ENCODE results near the gene RAP1GAP2.

RAP1GAP2 gene

GRCh38 chr17:2911035-2911754 lies 115.0 kb downstream of the RAP1GAP2 start:
- DNase-seq (ENCODE audit: low read depth in 2 of 2): no peak

GRCh38 chr17:2911755-2912111 lies 115.5 kb downstream of the RAP1GAP2 start:
- no peak for DNase-seq (ENCODE audit: low read depth in 2 of 2)

- DNase-seq (ENCODE audit: low read depth in 2 of 2): no peak
Measured at GRCh38 chr17:2912754-2913153, 116.5 kb downstream of the RAP1GAP2 start.

GRCh38 chr17:2916461-2916860 lies 120.2 kb downstream of the RAP1GAP2 start:
- no peak for DNase-seq (ENCODE audit: low read depth in 2 of 2)

DNA sequence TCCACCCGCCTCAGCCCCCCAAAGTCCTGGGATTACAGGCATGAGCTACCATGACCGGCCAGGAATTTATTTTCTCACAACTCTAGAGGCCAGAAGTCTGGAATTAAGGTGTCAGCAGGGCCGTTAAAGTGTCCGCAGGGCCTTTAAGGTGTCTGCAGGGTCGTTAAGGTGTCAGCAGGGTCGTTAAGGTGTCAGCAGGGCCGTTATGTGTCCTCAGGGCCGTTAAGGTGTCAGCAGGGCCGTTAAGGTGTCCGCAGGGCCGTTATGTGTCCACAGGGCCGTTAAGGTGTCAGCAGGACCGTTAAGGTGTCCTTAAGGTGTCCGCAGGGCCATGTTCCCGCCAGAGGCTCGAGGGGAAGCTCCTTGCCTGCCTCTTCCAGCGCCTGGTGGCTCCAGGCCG lies 125.2 kb downstream of the RAP1GAP2 start:
- no peak for DNase-seq (ENCODE audit: low read depth in 2 of 2)

DNA sequence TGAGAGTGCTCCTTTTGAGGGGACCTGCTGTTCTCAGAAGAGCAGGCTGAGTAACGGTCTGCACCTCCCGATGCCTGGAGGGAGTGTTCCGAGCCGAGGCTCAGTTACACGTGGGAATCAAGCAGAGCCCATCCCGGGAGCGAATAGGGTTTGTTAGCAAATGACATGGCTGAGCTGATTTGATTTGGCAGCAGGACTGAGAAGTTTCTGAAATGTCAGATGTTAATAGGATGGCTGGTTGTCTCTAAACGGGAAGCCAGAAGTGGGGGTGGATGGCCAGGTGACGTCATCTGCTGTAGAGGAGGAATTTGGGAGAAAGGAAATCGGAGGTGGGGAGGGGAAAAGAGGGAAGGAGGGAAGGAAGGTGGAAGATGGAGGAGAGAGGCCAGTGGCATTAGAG lies 128.0 kb downstream of the RAP1GAP2 start:
- DNase-seq (ENCODE audit: low read depth in 2 of 2): no peak

DNA sequence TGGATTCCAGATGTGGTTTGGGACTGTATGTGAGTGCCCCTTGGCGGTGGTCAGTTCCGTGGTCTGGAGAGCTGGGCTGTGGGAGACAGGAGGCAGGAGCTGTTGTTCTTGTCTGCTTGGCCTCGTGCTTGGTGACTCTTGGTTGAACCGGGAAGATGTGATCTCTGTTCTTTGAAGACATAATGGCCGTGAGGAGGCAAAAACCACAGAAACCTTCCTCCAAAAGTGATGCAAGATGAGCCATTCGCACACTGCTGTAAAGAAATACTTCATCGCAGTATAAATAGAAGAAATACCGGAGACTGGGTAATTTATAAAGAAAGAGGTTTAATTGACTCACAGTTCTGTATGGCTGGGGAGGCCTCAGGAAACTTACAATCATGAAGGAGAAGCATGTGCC lies 128.8 kb downstream of the RAP1GAP2 start:
- DNase-seq (ENCODE audit: low read depth in 2 of 2): no peak

GRCh38 chr17:2926019-2926650 lies 129.9 kb downstream of the RAP1GAP2 start:
- no peak for DNase-seq (ENCODE audit: low read depth in 2 of 2)

GRCh38 chr17:2928294-2928890 lies 132.2 kb downstream of the RAP1GAP2 start:
- no peak for DNase-seq (ENCODE audit: low read depth in 2 of 2)

GRCh38 chr17:2929881-2930533 lies 133.8 kb downstream of the RAP1GAP2 start:
- peak in 1 of 2 donors; percentile 10 for DNase-seq (ENCODE audit: low read depth in 2 of 2)

- DNase-seq (ENCODE audit: low read depth in 2 of 2): no peak
Measured at GRCh38 chr17:2931876-2932275, 135.6 kb downstream of the RAP1GAP2 start.

- DNase-seq (ENCODE audit: low read depth in 2 of 2): no peak
Measured at GRCh38 chr17:2932946-2933345, 136.7 kb downstream of the RAP1GAP2 start.

GRCh38 chr17:2933606-2934005 lies 137.4 kb downstream of the RAP1GAP2 start:
- no peak for DNase-seq (ENCODE audit: low read depth in 2 of 2)

- DNase-seq (ENCODE audit: low read depth in 2 of 2): no peak
Measured at GRCh38 chr17:2935632-2936031, 139.4 kb downstream of the RAP1GAP2 start.

DNA sequence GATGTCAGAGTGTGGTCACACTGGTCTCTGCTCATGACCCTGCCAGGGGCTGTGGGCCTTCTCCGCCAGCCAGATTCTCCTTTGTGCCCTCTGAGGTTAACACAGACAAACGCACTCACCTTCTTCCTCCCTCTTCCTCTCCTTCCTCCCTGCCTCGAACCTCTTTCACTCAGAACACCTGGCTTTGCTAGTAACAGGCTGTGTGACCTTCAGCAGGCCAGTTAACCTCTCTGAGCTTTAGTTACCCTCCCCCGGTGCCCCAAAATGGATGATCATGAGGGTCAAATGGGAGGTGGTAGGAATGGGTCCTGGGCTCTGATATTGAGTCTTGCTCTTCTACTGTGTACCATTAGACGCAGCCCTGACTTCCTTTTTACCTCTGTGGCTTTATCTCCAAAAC lies 140.1 kb downstream of the RAP1GAP2 start:
- no peak for DNase-seq (ENCODE audit: low read depth in 2 of 2)

GRCh38 chr17:2936771-2937321 lies 140.6 kb downstream of the RAP1GAP2 start:
- DNase-seq (ENCODE audit: low read depth in 2 of 2): no peak

DNA sequence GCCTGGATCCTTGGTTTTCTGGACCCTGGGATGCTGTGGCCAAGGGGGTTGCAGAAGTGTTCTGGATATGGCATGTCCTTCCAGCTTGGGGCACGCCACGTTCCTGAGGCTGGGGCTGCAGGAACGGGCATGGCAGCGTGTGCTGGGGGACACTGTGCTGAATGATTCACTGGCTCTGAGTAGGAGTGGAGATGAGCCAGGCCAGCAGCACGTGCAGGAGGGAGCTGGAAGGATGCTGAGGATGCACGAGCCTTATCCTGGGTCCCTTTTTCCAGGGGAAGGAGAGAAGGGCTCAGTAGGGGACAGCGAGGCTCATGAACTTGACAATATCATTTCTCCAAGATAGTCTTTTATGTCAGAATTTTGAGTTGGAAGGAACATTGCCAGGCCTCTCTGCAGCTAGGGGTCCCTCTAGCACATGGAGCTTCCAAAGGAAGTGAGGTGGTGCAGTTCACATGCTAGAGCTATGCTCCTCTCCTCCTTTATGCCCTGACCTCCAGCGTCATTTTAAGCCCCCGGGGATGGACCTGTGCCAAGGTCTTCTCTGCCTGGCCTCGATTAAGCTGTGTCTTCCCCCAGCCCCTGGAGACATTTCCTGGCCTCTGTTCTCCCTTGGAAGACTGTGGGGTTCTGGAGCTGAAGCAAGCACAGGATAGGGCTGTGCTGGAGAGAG lies 141.2 kb downstream of the RAP1GAP2 start:
- no peak for DNase-seq (ENCODE audit: low read depth in 2 of 2)

GRCh38 chr17:2939714-2940351 lies 143.6 kb downstream of the RAP1GAP2 start:
- DNase-seq (ENCODE audit: low read depth in 2 of 2): no peak

DNA sequence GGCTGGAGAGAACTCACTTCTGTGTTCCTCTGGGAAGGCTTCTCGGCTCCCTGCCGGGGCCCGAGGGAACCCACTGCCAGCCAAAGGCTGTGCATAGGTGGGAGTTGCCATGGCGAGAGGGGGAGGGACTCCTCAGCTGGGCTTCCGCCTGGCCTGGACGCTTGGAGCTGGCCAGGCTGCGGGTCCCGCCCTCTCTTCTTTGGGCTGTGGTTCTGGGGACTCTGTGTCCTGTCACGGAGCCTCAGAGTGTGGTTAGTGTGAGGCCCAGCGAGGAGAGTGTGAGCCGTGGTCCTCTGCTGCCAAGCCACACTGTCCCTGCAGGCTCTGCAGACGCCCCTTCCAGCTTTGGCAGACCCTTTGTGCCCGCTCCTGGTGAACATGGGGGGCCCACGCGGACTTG lies 144.1 kb downstream of the RAP1GAP2 start:
- no peak for DNase-seq (ENCODE audit: low read depth in 2 of 2)

- DNase-seq (ENCODE audit: low read depth in 2 of 2): no peak
Measured at GRCh38 chr17:2943981-2944380, 147.7 kb downstream of the RAP1GAP2 start.

DNA sequence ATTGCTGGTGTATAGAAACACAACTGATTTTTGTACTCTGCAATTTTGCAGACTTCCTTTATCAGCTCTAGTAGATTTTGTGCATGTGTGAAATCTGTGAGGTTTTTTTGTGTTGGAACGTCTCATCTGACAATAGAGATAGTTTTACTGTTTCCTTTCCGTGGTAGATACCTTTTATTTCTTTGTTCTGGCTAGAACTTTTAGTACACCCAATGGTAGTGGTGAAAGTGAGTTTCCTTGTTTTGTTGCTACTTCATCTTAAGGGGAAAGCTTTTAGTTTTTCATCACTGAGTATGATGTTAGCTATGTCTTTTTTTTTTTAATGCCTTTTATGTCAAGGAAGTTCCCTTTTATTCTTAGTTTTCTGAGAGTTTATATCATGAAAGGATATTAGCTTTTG lies 149.1 kb downstream of the RAP1GAP2 start:
- DNase-seq (ENCODE audit: low read depth in 2 of 2): no peak

Measured in stimulated activated CD8-positive, alpha-beta memory T cell treated with anti-CD3 and anti-CD28 coated beads, Interleukin-2, amount 100 ng/mL, for 48 hours (primary cell).